PC-9 (cell line): Measurements from ENCODE around the gene LMO7. TPM values are rescaled to one million over a fixed set of nuclear protein-coding genes. Genes with fewer than 3 reads are reported as not detected.
A peak's percentile ranks its signal among the peaks of the same experiment; 100 is the strongest.

Experiments
- BruUV-seq: library from RNA; stranded (reverse); fragments of 400-500 nt; replicated peaks from 2 replicates; lab custom pipeline; 2021; lab: Mats Ljungman, UMichigan
- CTCF ChIA-PET: fragments of 300-600 bp; sonication (Branson Sonifier 250); formaldehyde crosslinking; loops from one replicate; lab custom pipeline; 2022; ENCODE audit warnings: antibody characterized with exemption; lab: Charles Lee
- POLR2A ChIA-PET: fragments of 300-600 bp; sonication (Branson Sonifier 250); formaldehyde crosslinking; loops from one replicate; lab custom pipeline; 2022; ENCODE audit warnings: antibody characterized with exemption; ENCODE audit not compliant: unreplicated experiment; lab: Charles Lee
- DNase-seq, 2 experiments: peaks; one replicate each; pipeline versions ENCODE4 v3.0.0 to v3.0.0-alpha.2; 2015 to 2022; ENCODE audit warnings: mixed read lengths in 1 of 2
- H2AFZ ChIP-seq: fragments of 200-600 bp; sonication (generic); 2 replicates; pipeline ENCODE4 v1.8.1; 2017; ENCODE audit warnings: antibody characterized with exemption
- H3F3A ChIP-seq: fragments of 200-600 bp; sonication (generic); 2 replicates; pipeline ENCODE4 v1.8.1; 2017; ENCODE audit warnings: antibody characterized with exemption, mild to moderate bottlenecking, low read depth; ENCODE audit not compliant: insufficient read depth
- H3K27ac ChIP-seq: fragments of 200-600 bp; sonication (generic); 2 replicates; pipeline ENCODE4 v1.6.1; 2016; ENCODE audit warnings: mixed run types
- H3K27me3 ChIP-seq: fragments of 200-600 bp; sonication (generic); 2 replicates; pipeline ENCODE4 v1.6.1; 2016; ENCODE audit warnings: low read depth, mixed run types; ENCODE audit not compliant: insufficient read depth
- H3K36me3 ChIP-seq: fragments of 200-600 bp; sonication (generic); 2 replicates; pipeline ENCODE4 v1.6.1; 2016; ENCODE audit warnings: low read depth, mixed run types
- H3K4me1 ChIP-seq: fragments of 200-600 bp; sonication (generic); replicated peaks from 2 replicates; pipeline ENCODE4 v1.6.1; 2016; ENCODE audit warnings: mixed run types; ENCODE audit not compliant: insufficient read depth
- H3K4me2 ChIP-seq: fragments of 200-600 bp; sonication (generic); 2 replicates; pipeline ENCODE4 v1.6.1; 2017; ENCODE audit warnings: mixed run types
- H3K4me3 ChIP-seq: fragments of 200-600 bp; sonication (generic); 2 replicates; pipeline ENCODE4 v1.6.1; 2016; ENCODE audit warnings: mixed run types
- H3K79me2 ChIP-seq: fragments of 200-600 bp; sonication (generic); 2 replicates; pipeline ENCODE4 v1.6.1; 2017; ENCODE audit warnings: low read depth, mixed run types
- H3K9me2 ChIP-seq: fragments of 200-600 bp; sonication (generic); 2 replicates; pipeline ENCODE4 v1.8.1; 2017; ENCODE audit warnings: mild to moderate bottlenecking; ENCODE audit not compliant: insufficient read depth
- H3K9me3 ChIP-seq: fragments of 200-600 bp; sonication (generic); 2 replicates; pipeline ENCODE4 v1.8.1; 2016; ENCODE audit warnings: low read depth; ENCODE audit not compliant: insufficient read depth
- H4K20me1 ChIP-seq: fragments of 200-600 bp; sonication (generic); 2 replicates; pipeline ENCODE4 v1.8.1; 2017; ENCODE audit not compliant: insufficient read depth
- CTCF ChIP-seq: fragments of 200-600 bp; sonication (generic); conservative IDR thresholded peaks from 2 replicates; pipeline ENCODE4 v1.6.1; 2017; ENCODE audit warnings: mixed run types, antibody characterized with exemption, mild to moderate bottlenecking, moderate library complexity
- EZH2 ChIP-seq: fragments of 200-600 bp; sonication (generic); IDR thresholded peaks from 2 replicates; pipeline ENCODE4 v1.8.0; 2017; ENCODE audit warnings: antibody characterized with exemption, low read depth
- intact Hi-C: fragments of 100-400 bp; cut with micrococcal nuclease; formaldehyde crosslinking; loops from one replicate; pipeline ENCODE4 v1.10.0; 2022; ENCODE audit not compliant: unreplicated experiment
- total RNA-seq: library from RNA; stranded (reverse); gene quantifications from 2 replicates; pipeline ENCODE4 v1.2.3, GENCODE V29; 2021

The LMO7 gene
- total RNA-seq, 1 experiment from 2014 or later: 93.0 TPM

GRCh38 chr13:75685239-75685697 is 49.1 kb downstream of the LMO7 start:
- intact Hi-C loops: loop anchor here (1.0 to 5.0 kb wide), 3 partner anchors 332 to 1217 kb away; no protein-coding TSS in a partner anchor
- Histone ChIP-seq H3K4me2 (no peak overlapping the region), H4K20me1 (no peaks in the 10 kb centered on the region), H2AFZ (no peak overlapping the region), H3F3A (no peaks in the 10 kb centered on the region; the same call in 1 of the 2 replicates), H3K4me3 (no peak overlapping the region), H3K36me3 (no peaks in the 10 kb centered on the region), H3K9me3 (no peaks in the 10 kb centered on the region), H3K27ac (peak overlapping the region; percentile 65), H3K27me3 (no peaks in the 10 kb centered on the region), H3K9me2 (no peaks in the 10 kb centered on the region), H3K4me1 (peaks cover 11% of the 10 kb centered on the region), H3K79me2 (no peaks in the 10 kb centered on the region; the same call in 1 of the 2 replicates)
- CTCF ChIA-PET: interaction anchor here (0.6 to 1.0 kb wide), 2 partner anchors 10 to 104 kb away, joined by 3 read pairs; no protein-coding TSS in a partner anchor
- TF ChIP-seq EZH2 (no peak), CTCF (no peak; the same call in 1 of the 2 replicates)
- BruUV-seq: no TSS peak
- POLR2A ChIA-PET: interaction anchor here (0.6 to 0.8 kb wide), 2 partner anchors 11 to 117 kb away, joined by 4 to 40 read pairs; no protein-coding TSS in a partner anchor
- peak; percentile 16 to 70 for DNase-seq

- intact Hi-C loops: loop anchor here (2.0 to 5.0 kb wide), 3 partner anchors 184 to 1215 kb away; no protein-coding TSS in a partner anchor
- H3K79me2 ChIP-seq: no peaks in the 10 kb centered on the region; the same call in 1 of the 2 replicates
- H3K9me3 ChIP-seq: no peaks in the 10 kb centered on the region
- H3K4me3 ChIP-seq: no peak overlapping the region
- BruUV-seq: no TSS peak
- H3K9me2 ChIP-seq: no peaks in the 10 kb centered on the region
- peaks cover 12% of the 10 kb centered on the region; the same call in 1 of the 2 replicates for H3F3A ChIP-seq
- H2AFZ ChIP-seq: no peak overlapping the region
- H3K27ac ChIP-seq: no peak overlapping the region
- ChIA-PET POLR2A (interaction anchor here (0.6 kb wide), 2 partner anchors 73 to 1290 kb away, joined by 4 to 10 read pairs; no protein-coding TSS in a partner anchor), CTCF (interaction anchor here (0.7 kb wide), 1 partner anchor 786 kb away, joined by 3 read pairs; no protein-coding TSS in a partner anchor)
- peaks cover 30% of the 10 kb centered on the region for H3K4me1 ChIP-seq
- H3K27me3 ChIP-seq: no peaks in the 10 kb centered on the region
- no peak for TF ChIP-seq EZH2
- peak; percentile 81 for TF ChIP-seq CTCF
- no peaks in the 10 kb centered on the region for H4K20me1 ChIP-seq
- no peaks in the 10 kb centered on the region for H3K36me3 ChIP-seq
- peak in 1 of 2 experiments; percentile 66 for DNase-seq
- no peak overlapping the region for H3K4me2 ChIP-seq
These were observed 51.1 kb downstream of the LMO7 start for GRCh38 chr13:75687150-75687763.

- H3F3A ChIP-seq: peaks cover 17% of the 10 kb centered on the region; the same call in 1 of the 2 replicates
- BruUV-seq: no TSS peak
- intact Hi-C loops: loop anchor here (5.0 kb wide), 2 partner anchors 328 to 1213 kb away; no protein-coding TSS in a partner anchor
- H3K79me2 ChIP-seq: no peaks in the 10 kb centered on the region
- no peak overlapping the region for H3K4me3 ChIP-seq
- H3K4me1 ChIP-seq: peaks cover 33% of the 10 kb centered on the region
- H3K4me2 ChIP-seq: no peak overlapping the region
- TF ChIP-seq CTCF (no peak), EZH2 (no peak)
- no peaks in the 10 kb centered on the region for H3K27me3 ChIP-seq
- H3K9me2 ChIP-seq: no peaks in the 10 kb centered on the region
- H3K9me3 ChIP-seq: no peaks in the 10 kb centered on the region
- no peak overlapping the region for H3K27ac ChIP-seq
- ChIA-PET POLR2A (no interaction called here), CTCF (interaction anchor here (0.7 kb wide), 1 partner anchor 432 kb away, joined by 4 read pairs; no protein-coding TSS in a partner anchor)
- H3K36me3 ChIP-seq: no peaks in the 10 kb centered on the region
- no peak for DNase-seq
- no peaks in the 10 kb centered on the region for H4K20me1 ChIP-seq
- H2AFZ ChIP-seq: no peak overlapping the region
These were observed 53.6 kb downstream of the LMO7 start for GRCh38 chr13:75689686-75690085.
